DLD1 (cell line): ENCODE results near the gene COL2A1.

Experiments used
- in situ Hi-C: cut with HindIII; loops from 2 replicates; pipeline ENCODE4 v1.10.0; 2017; ENCODE audit warnings: low sequenced_read_pairs

Gene COL2A1

DNA sequence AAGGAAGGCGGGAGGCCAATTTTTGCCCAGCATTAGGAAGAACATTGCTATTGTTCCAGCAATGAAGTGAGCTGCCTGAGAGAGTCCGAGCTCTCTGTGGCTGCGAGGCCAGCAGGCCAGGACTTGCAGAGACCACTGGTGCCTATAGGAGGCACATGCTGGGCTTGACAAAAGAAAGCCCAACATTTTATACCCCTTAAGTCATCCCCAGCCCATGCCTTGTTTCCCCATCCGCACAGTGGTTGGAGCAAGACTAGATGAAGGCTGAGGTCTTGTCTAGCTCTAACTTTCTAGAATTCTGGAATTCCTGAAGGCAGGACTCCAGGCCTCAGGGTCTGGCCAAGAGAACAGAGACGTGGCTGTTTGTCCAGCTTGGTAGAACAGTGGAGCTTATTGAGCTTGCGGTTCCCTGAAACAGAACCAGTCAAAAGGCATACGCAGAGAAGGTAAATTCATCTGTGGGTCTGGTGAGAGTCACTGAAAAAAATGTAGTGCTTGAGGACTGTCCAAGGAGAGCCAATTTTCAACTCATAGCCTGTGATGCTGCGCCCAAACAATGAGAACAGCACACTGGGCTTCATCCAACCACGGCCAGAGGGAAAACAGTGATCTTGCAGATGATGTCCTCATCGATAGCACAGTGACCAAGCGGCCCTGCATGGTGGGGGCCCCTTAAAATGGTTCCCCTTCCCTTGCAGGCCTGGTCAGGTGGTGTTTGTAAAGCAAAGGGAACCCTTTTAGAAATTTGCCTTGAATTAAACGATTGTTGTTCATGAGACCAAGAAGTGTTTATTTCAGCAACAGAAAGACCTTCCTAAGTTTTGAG, 27.1 kb upstream of the COL2A1 start:
- in situ Hi-C loops: no loop called here

DNA sequence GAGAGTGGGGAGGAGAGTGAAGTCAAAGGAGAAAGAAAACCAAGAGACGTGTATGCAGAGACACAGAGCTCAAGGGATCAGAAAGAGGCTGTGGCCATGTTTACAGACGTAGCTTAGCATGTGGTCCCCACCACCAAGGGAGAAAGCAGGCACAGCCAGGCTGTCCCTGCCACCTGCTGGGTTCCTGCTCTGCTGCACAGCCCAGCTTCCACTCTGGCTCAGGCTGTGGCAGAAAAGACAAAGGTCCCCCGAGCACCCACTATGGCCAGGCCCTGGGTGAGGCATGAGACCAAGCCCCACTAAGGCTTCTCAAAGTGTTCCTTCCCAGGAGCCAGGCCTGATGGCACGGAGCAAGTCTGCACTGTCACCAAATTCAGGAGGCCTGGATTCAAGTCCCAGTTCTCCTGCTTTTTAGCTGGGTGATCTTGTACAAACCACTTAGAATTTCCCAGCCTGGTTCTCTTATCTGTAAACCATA, 25.9 kb upstream of the COL2A1 start:
- in situ Hi-C loops: no loop called here

DNA sequence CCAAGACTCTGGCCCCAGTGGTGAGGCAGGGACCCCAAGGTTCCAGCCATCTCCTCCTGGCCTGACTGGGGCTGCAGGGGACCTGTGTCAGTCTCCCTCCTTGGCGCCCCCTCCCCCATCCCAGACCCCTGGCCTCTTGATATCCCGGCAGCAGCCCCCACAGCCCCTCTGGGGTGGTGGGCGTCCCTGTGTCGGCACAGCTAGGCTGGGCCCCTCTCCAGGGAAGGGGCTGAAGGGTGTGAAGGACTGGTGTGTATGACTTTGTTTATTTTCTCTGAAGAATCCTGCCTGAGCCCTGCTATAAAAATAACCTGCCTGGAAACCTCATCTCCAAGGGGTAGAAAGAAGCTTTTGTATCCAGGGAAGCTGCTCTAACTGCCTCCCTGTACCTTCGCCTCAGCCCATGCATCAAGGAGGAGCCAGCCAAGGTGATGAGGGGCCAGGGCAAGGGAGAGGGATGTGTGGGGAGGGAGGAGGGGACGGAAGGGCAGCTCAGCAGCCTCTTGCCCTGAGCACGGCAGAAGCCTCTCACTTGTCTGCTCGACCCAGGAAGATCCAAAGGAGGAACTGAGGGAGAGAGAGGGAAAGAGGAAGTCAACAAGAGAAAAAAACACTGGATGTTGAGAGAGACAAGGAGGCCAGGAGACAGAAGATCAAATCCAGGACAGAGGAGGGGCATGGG, 25.4 kb upstream of the COL2A1 start:
- in situ Hi-C loops: no loop called here

DNA sequence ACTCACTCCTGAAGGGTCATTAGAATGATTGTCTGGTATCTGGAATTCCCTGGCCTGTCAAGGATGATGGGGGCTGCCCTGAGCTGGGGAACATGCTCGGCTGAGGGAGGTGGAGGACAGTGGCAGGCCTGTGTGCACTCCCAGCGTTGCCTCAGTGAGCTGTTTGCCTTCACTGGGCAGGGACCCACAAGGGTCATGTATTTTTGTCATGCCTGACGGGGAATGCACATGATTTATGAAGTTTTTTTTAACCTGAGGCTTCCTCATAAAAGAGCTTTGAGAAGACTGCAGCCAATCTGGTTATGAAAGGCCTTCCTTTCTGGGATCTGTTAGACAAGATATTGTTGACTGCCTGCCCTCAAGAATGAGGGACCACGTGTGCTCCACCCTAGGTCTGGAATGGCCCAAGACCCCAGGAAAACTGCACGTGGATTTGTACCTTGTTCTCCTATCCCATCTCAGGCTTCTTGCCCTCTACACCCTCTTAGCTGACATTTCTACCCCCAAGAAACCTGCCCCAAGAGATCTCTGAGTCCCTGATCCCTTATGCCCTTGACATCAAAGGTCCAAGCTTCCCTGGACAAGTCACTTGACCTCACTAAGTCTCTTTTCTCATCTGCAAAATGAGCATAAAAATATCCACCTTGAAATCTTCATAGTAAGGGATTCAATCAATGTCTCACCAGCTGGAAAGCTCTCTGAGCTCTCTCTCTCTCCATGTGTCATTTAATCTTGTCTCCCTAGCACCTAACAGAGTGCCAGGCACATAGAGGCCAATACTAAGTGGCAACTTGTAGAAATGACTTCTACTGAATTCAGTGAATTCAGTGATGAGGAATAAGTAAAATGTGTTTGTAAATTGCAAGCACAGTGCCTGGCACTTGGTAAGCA, 24.5 kb upstream of the COL2A1 start:
- in situ Hi-C loops: no loop called here

DNA sequence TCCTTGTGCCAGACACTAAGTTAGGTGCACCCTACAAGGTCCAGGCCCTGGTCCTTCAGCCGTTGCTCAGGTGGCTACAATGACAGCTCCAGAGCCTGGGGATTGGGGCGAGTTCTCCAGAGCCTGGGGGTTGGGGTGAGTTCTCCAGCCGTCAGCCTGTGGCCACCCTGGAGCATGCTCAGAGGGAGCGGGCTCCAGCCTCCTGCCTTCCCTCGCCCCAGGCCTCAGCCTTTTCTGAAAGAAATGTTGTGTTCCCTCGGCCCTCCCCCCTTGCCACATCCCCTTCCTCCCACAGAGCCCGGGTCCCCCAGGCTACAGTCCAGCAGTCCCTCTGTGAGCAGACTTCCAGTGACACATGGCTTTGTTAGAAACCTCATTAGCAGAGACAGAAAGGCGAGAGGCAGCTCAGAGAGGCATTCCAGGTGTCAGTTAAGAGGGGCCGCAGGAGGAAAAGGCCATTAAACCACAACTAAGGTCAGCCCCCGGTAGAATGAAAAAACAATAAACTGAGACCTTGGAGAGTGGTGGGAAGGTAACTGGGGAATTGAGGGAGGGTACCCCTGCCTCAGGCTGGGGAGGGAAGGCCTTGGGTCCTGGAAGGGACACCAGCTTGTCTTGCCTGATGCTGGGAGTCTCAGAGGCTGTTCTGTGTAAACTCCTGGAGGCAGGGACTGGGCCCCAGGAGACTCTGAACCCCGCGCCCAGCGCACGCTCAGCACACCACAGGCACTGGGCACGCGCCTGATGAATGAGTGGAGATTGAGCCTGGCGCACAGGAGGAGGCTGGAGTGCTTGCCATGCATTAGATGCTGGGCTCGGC, 23.1 kb upstream of the COL2A1 start:
- in situ Hi-C loops: no loop called here

DNA sequence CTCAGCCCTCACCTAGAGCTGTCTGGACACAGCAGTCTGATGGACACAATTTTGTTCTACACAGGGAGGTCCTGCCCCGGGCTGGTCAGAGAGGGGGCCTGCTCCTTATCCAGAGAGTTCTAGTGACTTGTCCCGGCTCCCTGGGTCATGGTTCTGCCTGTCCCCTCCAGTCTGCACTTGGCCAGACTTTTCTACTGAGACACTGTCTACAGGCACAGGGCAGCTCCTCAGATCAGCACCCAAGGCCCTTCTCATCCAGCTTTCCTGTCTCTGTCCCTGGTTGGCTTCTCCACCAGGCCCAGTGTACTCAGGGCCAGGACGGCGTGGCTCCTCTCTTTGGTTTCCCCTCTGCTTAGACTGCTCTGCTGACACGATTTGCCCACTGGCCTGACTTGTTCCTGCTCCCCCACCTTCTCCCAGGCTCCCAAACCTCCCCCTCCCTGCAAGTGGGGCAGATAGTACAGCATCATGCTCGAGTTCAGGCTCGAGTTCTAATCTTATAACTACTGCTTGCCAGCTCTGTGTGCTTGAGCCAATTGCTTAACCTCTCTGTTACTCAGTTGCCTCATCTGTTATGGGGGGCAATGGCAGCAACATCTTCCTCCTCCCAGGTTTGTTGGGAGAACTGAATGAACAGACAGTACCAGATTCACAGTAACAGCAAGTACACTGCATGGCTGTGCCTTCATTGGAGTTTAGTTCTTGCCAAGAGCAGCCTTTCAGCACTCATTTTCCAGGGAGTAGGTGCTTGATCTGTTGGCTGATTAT, 22.0 kb upstream of the COL2A1 start:
- in situ Hi-C loops: no loop called here

DNA sequence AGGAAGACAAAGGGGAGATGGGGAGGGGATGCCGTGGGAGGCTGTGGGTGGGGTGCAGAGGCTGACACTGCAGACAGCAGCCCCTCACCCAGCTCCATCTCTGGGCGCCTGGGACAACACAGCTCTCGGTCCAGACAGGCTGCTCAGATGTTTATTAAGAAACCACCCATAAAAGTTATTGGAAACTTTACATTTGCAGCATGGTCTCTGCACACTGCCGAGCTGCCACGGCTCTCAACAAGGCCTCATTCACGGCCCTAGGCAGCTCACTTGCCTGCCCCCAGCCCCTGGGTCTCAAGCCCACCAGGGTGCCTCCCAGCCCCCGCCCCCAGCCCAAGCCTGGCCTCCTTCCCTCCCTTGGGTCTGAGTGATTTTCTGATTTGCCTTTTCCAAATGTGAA, 21.0 kb upstream of the COL2A1 start:
- in situ Hi-C loops: no loop called here

DNA sequence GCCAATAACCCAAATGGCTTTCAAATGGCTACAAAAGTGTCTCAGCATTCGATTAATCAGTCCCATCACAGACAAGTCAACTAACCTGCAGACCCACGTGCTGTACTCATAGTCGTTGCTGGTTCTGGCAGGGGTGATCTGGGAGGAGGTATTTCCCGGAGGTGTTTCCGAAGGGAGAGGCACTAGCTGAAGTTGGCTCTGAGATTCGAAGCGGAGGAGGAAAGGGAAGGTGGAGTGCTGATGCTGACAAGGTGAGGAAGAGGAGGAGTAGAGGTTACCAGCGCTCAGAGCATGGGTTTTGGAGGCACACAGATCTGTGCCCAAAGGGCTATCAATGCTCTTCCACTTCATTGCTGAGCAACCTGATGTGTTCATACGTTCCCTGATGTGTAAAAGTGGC, 20.5 kb upstream of the COL2A1 start:
- in situ Hi-C loops: no loop called here

DNA sequence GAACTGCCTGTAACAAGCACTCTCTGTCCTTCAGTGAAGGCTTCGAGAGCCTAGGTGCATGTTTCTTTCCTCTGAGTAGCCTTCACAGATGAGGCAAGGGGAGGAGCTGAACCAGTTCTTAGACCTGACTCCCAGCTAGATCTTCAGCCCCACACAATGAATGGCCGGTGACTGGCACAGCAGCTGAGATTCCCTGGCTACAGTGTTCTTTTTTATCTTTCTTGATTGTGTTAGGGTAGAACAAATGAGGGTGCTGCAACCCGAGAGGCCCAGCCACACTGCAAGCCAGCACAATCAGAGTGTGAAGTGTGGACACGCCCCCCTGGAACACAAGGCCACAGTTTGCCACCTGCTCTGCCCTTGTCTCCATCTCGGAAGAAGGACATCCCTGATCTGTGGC, 19.1 kb upstream of the COL2A1 start:
- in situ Hi-C loops: no loop called here

DNA sequence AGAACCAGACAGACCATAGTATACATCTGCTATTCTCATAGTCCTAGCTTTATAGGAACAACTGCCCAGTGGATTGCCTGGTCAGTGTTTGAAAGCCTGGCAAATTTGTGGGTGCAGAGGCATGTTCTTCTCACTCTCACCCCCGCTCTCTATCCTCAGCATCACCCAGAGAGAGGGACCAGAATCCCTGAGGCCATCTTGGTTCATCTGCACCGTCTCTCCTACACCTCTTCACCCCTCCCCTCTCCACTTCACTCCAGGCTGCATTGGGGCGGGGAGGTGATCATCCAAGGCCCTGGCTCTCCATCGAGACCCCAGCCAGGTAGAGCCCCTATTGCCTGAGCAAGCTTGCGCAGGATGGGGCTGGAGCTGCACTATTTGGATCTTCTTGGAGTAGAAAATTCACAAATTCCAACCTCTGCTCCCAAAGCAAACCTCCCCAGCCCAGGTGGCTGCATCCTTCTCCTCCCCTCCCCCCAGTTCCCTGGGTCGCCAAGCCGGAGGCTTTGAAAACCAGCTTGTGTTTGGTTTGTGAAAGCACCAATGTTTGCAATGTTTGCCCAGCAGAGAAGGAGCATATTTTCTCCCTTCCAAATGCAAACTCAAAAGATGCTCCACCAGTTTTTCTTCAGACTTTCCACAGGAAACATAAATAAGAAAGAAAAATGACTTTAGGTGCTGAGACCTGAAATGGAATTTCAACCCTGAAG, 18.6 kb upstream of the COL2A1 start:
- in situ Hi-C loops: no loop called here

DNA sequence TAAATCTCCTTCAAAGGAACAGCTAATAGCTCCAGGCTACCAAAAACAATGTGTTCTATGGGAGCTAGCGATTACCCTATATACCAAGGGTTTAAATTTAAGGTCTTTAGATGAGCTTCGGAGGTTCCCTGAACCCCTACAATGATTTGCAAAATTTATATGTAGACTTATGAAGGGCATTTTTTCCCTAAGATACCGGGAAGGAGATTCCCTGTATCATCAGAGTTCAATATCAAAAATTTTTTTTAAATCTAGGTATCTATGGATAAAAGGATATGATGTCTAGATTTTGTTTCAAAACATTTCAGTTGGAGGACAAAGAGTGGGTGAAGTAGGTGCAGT, 17.9 kb upstream of the COL2A1 start:
- in situ Hi-C loops: no loop called here

DNA sequence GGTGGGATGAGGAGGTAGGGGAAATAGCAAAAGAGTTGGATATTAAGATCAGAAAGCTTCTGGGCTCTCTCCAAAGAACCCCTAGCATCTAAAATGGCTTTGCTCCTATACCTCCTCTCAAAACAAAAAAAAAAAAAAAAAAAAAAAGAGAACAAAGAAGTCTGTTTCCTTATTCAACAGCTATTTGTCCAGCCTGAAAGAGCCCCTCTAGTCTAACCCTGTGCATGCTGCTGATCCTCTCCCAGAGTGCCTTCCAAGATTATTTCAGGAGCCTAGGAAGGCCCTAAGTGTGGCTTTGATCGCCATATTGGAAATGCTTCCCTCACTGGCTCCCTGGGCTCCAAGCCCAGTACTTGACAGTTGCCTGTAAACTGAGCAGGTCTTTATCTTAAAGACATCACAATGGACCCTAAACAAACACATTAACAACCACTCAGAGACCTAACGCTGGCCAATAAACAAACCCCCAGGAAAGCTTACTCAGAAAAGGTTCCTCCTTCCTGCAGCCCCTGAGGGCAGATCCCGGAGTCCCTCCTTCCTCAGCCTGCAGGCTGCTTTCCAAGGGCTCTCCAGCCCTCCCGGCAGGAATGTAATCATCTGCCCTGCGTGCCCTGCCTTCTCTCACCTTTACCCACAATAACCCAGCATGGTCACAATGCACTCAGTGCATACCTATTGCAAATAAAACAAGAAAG, 17.4 kb upstream of the COL2A1 start:
- in situ Hi-C loops: no loop called here

DNA sequence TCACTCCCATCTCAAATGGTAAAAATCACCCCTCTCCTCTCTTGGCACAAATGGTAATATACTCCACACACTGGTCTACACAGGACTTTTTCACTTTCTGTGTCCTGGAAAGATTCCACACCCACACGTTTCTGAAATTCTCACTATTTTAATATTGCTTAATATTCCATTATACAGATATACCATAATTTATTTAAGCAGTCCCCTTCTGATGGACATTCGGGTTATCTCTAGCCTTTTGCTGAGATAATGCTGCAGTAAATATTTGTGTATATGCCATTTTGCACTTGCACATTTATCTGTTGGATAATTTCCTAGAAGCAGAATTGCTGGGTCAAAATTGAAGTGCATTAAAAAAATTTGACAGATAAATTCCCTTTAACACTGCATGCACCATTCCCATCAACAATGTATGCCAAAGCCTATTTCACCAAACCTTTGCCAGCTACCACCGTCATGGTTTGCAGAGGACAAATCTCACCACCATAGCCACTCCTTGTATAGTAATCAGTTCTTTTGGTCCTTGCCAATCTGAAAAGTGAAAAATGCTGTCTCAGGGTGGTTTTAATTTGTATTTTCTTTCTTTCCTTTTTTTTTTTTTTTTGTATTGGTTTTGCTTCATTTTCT, 15.5 kb upstream of the COL2A1 start:
- in situ Hi-C loops: no loop called here

DNA sequence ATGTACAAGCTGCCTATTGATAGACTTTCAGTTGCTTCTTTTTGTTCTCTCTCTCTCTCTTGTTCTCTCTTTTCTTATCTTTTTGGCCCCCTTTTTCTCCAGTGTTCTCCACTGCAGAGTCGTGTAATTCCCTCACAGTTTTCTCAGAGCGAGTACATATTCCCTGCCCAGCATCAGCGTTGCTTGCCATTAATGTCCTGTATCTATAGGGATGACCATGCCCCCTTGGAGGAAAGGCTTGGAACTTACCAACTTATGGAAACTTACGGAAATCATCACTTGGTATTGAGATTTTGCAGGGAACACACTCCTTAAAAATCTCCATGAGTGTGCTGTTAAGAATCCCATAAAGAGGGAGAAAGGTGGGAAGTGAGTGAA, 14.3 kb upstream of the COL2A1 start:
- in situ Hi-C loops: no loop called here

DNA sequence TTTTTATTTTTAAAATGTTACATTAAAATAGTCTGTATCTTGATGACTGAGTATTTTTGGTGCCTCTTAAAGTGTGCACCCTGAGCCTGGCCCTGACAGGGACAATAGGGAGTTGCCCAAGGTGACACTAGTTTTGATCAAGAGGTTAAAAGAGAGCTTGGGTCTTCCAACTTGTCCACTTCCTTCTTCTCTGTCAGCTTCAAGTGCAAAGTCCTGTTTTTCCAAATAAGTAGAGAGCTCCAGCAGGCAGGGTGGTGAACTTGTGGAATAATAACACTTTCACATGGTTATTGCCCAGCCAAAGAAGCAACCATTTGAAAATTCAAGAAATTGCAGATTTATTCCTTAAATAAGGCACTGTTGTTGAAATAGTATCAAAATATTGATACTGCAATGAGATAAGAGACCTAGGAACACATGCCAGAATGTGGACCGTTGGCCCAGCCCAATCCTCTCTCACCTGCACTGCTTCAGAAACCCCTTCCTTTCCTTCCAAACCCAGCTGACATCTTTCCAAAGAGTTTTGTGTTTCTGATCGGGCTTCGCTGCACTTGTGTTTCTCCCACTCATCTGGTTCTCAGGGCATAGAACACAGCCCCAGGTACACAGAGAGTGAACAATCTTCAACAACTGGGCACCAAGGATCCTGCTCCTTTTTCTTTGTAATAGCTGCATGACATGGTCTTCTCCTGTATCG, 13.8 kb upstream of the COL2A1 start:
- in situ Hi-C loops: no loop called here

DNA sequence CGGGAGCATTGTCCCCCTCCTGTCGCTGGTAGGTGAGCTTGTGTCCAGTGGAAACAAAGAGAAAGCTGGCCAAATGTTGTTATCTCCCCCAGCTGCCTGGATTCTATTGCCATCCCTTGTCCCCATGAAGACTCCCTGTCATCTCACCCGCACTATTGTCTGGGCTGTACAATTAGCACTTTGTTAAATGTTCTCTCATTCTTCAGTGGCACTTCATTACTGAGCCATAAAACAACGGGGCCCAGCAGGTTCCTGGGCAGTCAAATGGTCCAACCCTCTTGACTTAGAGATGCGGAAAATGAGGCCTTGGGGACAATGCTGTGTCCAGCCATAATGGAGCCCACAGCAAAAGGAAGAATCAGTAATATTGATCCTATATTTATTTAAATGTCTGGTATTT, 13.2 kb upstream of the COL2A1 start:
- in situ Hi-C loops: no loop called here

DNA sequence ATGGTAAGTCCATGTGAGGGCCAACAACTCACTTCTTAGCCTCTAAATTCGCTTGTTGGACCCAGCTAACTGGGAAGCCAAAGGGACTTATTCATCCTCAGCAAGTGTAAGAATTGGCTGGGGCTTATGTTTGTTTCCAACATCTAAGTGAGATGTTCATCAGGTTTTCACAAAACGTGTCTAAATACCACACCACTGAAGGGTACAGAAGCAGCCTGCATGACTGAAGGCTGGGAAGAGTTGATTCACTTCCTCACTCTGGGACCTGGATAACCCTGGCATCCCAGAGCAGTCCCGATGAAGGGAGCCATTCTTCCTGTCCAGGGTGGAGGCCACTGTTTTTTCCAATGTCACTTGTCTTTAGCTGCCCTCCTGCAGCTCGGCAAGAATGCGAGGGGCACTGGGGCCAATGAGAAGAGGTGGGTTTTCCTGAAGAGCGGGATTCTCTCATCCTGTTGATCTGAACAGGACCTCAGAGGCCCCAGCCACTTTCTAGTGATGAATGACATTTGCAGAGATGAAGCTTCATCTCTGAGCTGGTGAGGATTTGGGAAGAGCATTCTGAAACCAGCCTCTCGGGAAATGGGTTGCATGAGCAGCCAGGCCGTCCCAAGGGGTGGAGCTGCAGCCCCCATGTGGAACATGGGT, 12.2 kb upstream of the COL2A1 start:
- in situ Hi-C loops: no loop called here
